ENCODE data around the gene SORCS2. TPM values are rescaled to one million over a fixed set of nuclear protein-coding genes. Genes with fewer than 3 reads are reported as not detected.

SORCS2 gene
- total and polyA plus RNA-seq, 2 of the 4 experiments (the other 2 are of a cell fraction), result 0.36 to 0.62 TPM

GRCh38 chr4:7498446-7499200, 306.3 kb downstream of the SORCS2 start:
- H3K27ac ChIP-seq (ENCODE audit: insufficient read depth, low read length), result no peak overlapping the region
- H3K79me1 ChIP-seq (ENCODE audit: low read depth in 1 of 2, low read length in 2 of 2), result no peaks in the 10 kb centered on the region
- no peaks in the 10 kb centered on the region for H3K9me3 ChIP-seq (ENCODE audit: control insufficient read depth, insufficient read depth, low read length)
- peaks cover 55% of the 10 kb centered on the region for H3K27me3 ChIP-seq (ENCODE audit: control insufficient read depth, insufficient read depth, low read length)
- H2AFZ ChIP-seq (replicated peaks; ENCODE audit: low read length, poor library complexity), result no peak overlapping the region
- H2BK120ac ChIP-seq (ENCODE audit: low read depth, low read length), result no peak overlapping the region
- POLR2A ChIA-PET (ENCODE audit: unreplicated experiment), result no interaction called here
- no peak overlapping the region for H2BK5ac ChIP-seq (ENCODE audit: low read depth, low read length, poor library complexity, severe bottlenecking)
- CTCF ChIA-PET, result no interaction called here
- no peak overlapping the region for H3K9ac ChIP-seq (ENCODE audit: low read depth, low read length)
- no peak overlapping the region for H2AK9ac ChIP-seq (replicated peaks; ENCODE audit: low read depth, low read length, poor library complexity)
- no peaks in the 10 kb centered on the region for H3K4me1 ChIP-seq (ENCODE audit: control insufficient read depth, insufficient read depth, low read length)
- H3K14ac ChIP-seq (replicated peaks; ENCODE audit: low read depth, low read length), result no peak overlapping the region
- H3K4me2 ChIP-seq (ENCODE audit: low read depth, low read length), result no peak overlapping the region
- no peak overlapping the region for H4K91ac ChIP-seq (ENCODE audit: insufficient read depth, low read depth, low read length)
- no peak overlapping the region for H3K4me3 ChIP-seq (ENCODE audit: insufficient read depth, low read depth, low read length)
- DNase-seq (no peak), ATAC-seq (ENCODE audit: low read depth) (no peak)
- H3K23ac ChIP-seq (ENCODE audit: low read depth, low read length), result no peak overlapping the region
- H2BK15ac ChIP-seq (ENCODE audit: low read depth, low read length), result no peak overlapping the region
- in situ Hi-C loops (cut with MboI; ENCODE audit: low sequenced_read_pairs) (no loop called here), dilution Hi-C loops (cut with HindIII; ENCODE audit: low sequenced_read_pairs, unreplicated experiment) (no loop called here), intact Hi-C loops (cut with micrococcal nuclease) (no loop called here)
- no peaks in the 10 kb centered on the region for H4K20me1 ChIP-seq (ENCODE audit: insufficient read depth, low read length)
- H3K36me3 ChIP-seq (ENCODE audit: control insufficient read depth, insufficient read depth, low read length), result no peaks in the 10 kb centered on the region
- no peak overlapping the region for H3K4ac ChIP-seq (ENCODE audit: low read depth, low read length)
- no peak overlapping the region for H4K5ac ChIP-seq (ENCODE audit: low read depth, low read length)
- no peak overlapping the region for H3K56ac ChIP-seq (ENCODE audit: extremely low read depth, insufficient read depth, low read length)
- no peak overlapping the region for H4K8ac ChIP-seq (ENCODE audit: low read depth in 2 of 2, low read length in 2 of 2)
- no peaks in the 10 kb centered on the region for H3K9me1 ChIP-seq (ENCODE audit: insufficient read depth, low read length)
- BruUV-seq (replicated peaks), result no TSS peak
- no peak overlapping the region for H3K18ac ChIP-seq (ENCODE audit: low read depth, low read length)
- 53% methylated on average over 10 of the region's 16 CpGs; no CpG with 5 or more reads in 1 of the 2 experiments for WGBS, 2 experiments (ENCODE audit: extremely low coverage in 2 of 2, insufficient read length in 1 of 2)
- no peak overlapping the region for H2BK20ac ChIP-seq (ENCODE audit: low read depth, low read length)
- TF ChIP-seq MAZ (IDR thresholded peaks at IDR 0.05; ENCODE audit: borderline replicate concordance, low read depth, low read length) (no peak), SMC3 (IDR thresholded peaks at IDR 0.05; ENCODE audit: low read depth, low read length) (no peak), BHLHE40 (IDR thresholded peaks at IDR 0.05; ENCODE audit: low read depth, low read length) (no peak), RAD21 (IDR thresholded peaks at IDR 0.05; ENCODE audit: low read length) (no peak), MXI1 (IDR thresholded peaks at IDR 0.05; ENCODE audit: borderline replicate concordance, low read depth, low read length) (no peak), NFE2L2 (IDR thresholded peaks at IDR 0.05; ENCODE audit: low read depth, low read length) (no peak), USF2 (IDR thresholded peaks at IDR 0.05; ENCODE audit: low read depth, low read length) (no peak), CEBPB (IDR thresholded peaks at IDR 0.05; ENCODE audit: low read depth, low read length) (no peak), ELK1 (IDR thresholded peaks at IDR 0.05; ENCODE audit: borderline replicate concordance, low read depth, low read length) (no peak), FOS (IDR thresholded peaks at IDR 0.05; ENCODE audit: low read depth, low read length) (no peak), CHD1 (IDR thresholded peaks at IDR 0.05; ENCODE audit: low read depth, low read length) (no peak), RFX5 (IDR thresholded peaks at IDR 0.05; ENCODE audit: low read depth, low read length) (no peak), RCOR1 (IDR thresholded peaks at IDR 0.05; ENCODE audit: insufficient replicate concordance, low read length) (no peak), POLR2A (IDR thresholded peaks at IDR 0.05; ENCODE audit: low read depth, low read length) (no peak), CTCF (conservative IDR thresholded peaks at IDR 0.05; ENCODE audit: low read depth, low read length) (no peak), MAFK (IDR thresholded peaks at IDR 0.05; ENCODE audit: low read depth, low read length) (no peak)
- H2AK5ac ChIP-seq (ENCODE audit: low read depth, low read length), result no peak overlapping the region
